Liver (tissue), 3 donors: ENCODE results near the gene VWC2.

Experiments
- ATF3 ChIP-seq: IDR thresholded peaks from 2 replicates; pipeline ENCODE4 v1.6.1; 2016; ENCODE audit warnings: antibody characterized with exemption
- CTCF ChIP-seq: fragments of 150-350 bp; IDR thresholded peaks from 2 replicates; pipeline ENCODE4 v1.5.1; 2017; ENCODE audit warnings: improper control_type of control experiment, low read depth, low read length; ENCODE audit not compliant: missing input control
- GABPA ChIP-seq, 2 donors: IDR thresholded peaks in 1 of 2; conservative IDR thresholded peaks in 1 of 2; 2 replicates each; pipeline ENCODE4 v1.6.1; 2016; ENCODE audit warnings: antibody characterized with exemption in 2 of 2, mild to moderate bottlenecking in 1 of 2, moderate library complexity in 1 of 2
- REST ChIP-seq: IDR thresholded peaks from 2 replicates; pipeline ENCODE4 v1.6.1; 2016; ENCODE audit warnings: antibody characterized with exemption, mild to moderate bottlenecking
- SP1 ChIP-seq: IDR thresholded peaks from 2 replicates; pipeline ENCODE4 v1.6.1; 2018; ENCODE audit warnings: antibody characterized with exemption, mild to moderate bottlenecking
- donor health status: healthy.
- donor health status: healthy.

DNA sequence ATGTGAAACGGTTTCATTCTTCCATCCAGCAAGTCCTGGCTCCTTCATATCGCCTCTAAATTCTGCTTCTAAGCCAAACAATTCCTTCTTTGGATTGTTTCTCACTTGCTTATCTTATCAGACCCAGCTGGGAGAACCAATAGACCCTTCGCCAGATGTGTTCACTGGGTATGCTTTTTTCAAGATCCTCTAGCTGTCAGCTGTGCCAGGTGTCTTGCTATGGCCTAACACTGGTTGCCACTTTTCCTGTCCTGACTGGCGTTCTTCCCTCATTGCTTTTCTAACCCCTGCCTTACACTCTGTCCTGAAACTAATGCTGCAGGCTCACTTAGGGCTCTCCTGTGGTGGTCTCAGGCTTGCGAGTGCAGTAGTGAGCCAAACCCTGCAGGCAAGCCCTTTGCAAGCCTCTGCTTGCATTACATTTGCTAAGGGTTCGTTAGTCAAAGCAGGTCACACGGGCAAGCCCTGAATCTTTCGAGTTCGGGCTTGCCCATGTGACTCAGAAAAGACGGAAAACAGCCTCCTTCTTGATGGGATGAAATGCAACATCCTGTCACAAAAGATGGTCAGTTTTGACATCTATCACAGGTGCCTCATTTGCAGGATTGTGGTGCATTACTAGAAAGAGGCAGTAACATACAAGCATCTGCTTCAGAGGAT, 92.8 kb downstream of the VWC2 start:
- no peak for TF ChIP-seq REST
- no peak for TF ChIP-seq SP1
- no peak for TF ChIP-seq CTCF
- TF ChIP-seq ATF3: no peak
- TF ChIP-seq GABPA (IDR thresholded peaks at IDR 0.05 in 1 of 2, conservative IDR thresholded peaks at IDR 0.05 in 1 of 2): no peak
